Activated CD8-positive, alpha-beta T cell treated with anti-CD3 and anti-CD28 coated beads for 36 hours (primary cell): Measurements from ENCODE around the gene DLAT. TPM values are rescaled to one million over a fixed set of nuclear protein-coding genes. Genes with fewer than 3 reads are reported as not detected.

Source experiments
- ATAC-seq: fragments of 200-7000 bp; cut with Tn5 transposase; one replicate; pipeline ENCODE4 v1.10.0; 2021; ENCODE audit warnings: mild to moderate bottlenecking, moderate library complexity
- CTCF ChIA-PET: fragments of 350-600 bp; sonication (Branson Sonifier 250); formaldehyde crosslinking; loops from one replicate; lab custom pipeline; 2021; ENCODE audit warnings: antibody characterized with exemption; lab: Charles Lee
- POLR2A ChIA-PET: fragments of 350-600 bp; sonication (Branson Sonifier 250); formaldehyde crosslinking; loops from one replicate; lab custom pipeline; 2021; ENCODE audit warnings: antibody characterized with exemption; lab: Charles Lee
- DNase-seq: peaks from one replicate; pipeline ENCODE4 v3.0.0-alpha.2; 2020
- H3K27ac Mint-ChIP-seq: one replicate; pipeline ENCODE4 v1.8.0; 2021; ENCODE audit warnings: mild to moderate bottlenecking, mixed read lengths
- H3K27me3 Mint-ChIP-seq: one replicate; pipeline ENCODE4 v1.8.0; 2021; ENCODE audit warnings: mixed read lengths
- H3K36me3 Mint-ChIP-seq: one replicate; pipeline ENCODE4 v1.8.0; 2021; ENCODE audit warnings: low read depth, mixed read lengths
- H3K4me1 Mint-ChIP-seq: one replicate; pipeline ENCODE4 v1.8.0; 2021; ENCODE audit warnings: low read depth, mixed read lengths
- H3K4me3 Mint-ChIP-seq: one replicate; pipeline ENCODE4 v1.8.0; 2021; ENCODE audit warnings: mild to moderate bottlenecking, moderate library complexity, mixed read lengths
- H3K9me3 Mint-ChIP-seq: one replicate; pipeline ENCODE4 v1.8.0; 2021; ENCODE audit warnings: mixed read lengths
- CTCF ChIP-seq: fragments of 200-600 bp; IDR thresholded peaks from one replicate; pipeline ENCODE4 v1.8.0; 2022; ENCODE audit warnings: antibody characterized with exemption, mild to moderate bottlenecking
- intact Hi-C: fragments of 100-400 bp; cut with micrococcal nuclease; formaldehyde crosslinking; loops from one replicate; pipeline ENCODE4 v1.10.0; 2022
- total RNA-seq, 2 experiments: library from RNA; stranded (reverse); gene quantifications; one replicate each; pipeline ENCODE4 v1.2.3, GENCODE V29; 2021

DLAT gene
- total RNA-seq, 2 experiments from 2014 or later: 50.3 to 51.4 TPM

GRCh38 chr11:112029460-112029859, 4.3 kb downstream of the DLAT start:
- POLR2A ChIA-PET: interaction anchor here (0.6 kb wide), 1 partner anchor 10 kb away, joined by 3 read pairs; no protein-coding TSS in a partner anchor
- no peaks in the 10 kb centered on the region for H3K9me3 Mint-ChIP-seq
- H3K4me1 Mint-ChIP-seq: peaks cover 22% of the 10 kb centered on the region
- peaks cover 39% of the 10 kb centered on the region for H3K36me3 Mint-ChIP-seq
- DNase-seq (no peak), ATAC-seq (no peak)
- H3K4me3 Mint-ChIP-seq: no peak overlapping the region
- TF ChIP-seq CTCF: no peak
- CTCF ChIA-PET: no interaction called here
- intact Hi-C loops: loop anchor here (10.0 kb wide), 1 partner anchor 95 kb away; the partner anchor contains the start of gene DIXDC1
- H3K27me3 Mint-ChIP-seq: no peaks in the 10 kb centered on the region
- H3K27ac Mint-ChIP-seq: no peak overlapping the region

- ChIA-PET POLR2A (no interaction called here), CTCF (no interaction called here)
- ATAC-seq (no peak), DNase-seq (no peak)
- Mint-ChIP-seq H3K27ac (no peak overlapping the region), H3K4me3 (no peak overlapping the region), H3K27me3 (no peaks in the 10 kb centered on the region), H3K4me1 (peaks cover 13% of the 10 kb centered on the region), H3K36me3 (peaks cover 39% of the 10 kb centered on the region), H3K9me3 (no peaks in the 10 kb centered on the region)
- no peak for TF ChIP-seq CTCF
- intact Hi-C loops: no loop called here
Measured at GRCh38 chr11:112033902-112034301, 8.7 kb downstream of the DLAT start.

- Mint-ChIP-seq H3K4me3 (no peak overlapping the region), H3K4me1 (peaks cover 16% of the 10 kb centered on the region), H3K27ac (no peak overlapping the region), H3K36me3 (peaks cover 28% of the 10 kb centered on the region), H3K9me3 (no peaks in the 10 kb centered on the region), H3K27me3 (no peaks in the 10 kb centered on the region)
- ATAC-seq: no peak
- DNase-seq: no peak
- CTCF ChIA-PET: no interaction called here
- POLR2A ChIA-PET: interaction anchor here (0.6 kb wide), 1 partner anchor 108 kb away, joined by 3 read pairs; no protein-coding TSS in a partner anchor
- TF ChIP-seq CTCF: no peak
- intact Hi-C loops: no loop called here
Measured at GRCh38 chr11:112037527-112037926, 12.3 kb downstream of the DLAT start.

GRCh38 chr11:112042161-112042960, 17.2 kb downstream of the DLAT start:
- Mint-ChIP-seq H3K4me1 (peaks cover 15% of the 10 kb centered on the region), H3K27me3 (no peaks in the 10 kb centered on the region), H3K4me3 (no peak overlapping the region), H3K27ac (peak overlapping the region; percentile 35), H3K36me3 (peaks cover 44% of the 10 kb centered on the region), H3K9me3 (no peaks in the 10 kb centered on the region)
- ChIA-PET CTCF (interaction anchor here (0.9 to 1.0 kb wide), 2 partner anchors 15 to 39 kb away, joined by 3 to 4 read pairs; no protein-coding TSS in a partner anchor), POLR2A (interaction anchor here (0.7 to 1.5 kb wide), 3 partner anchors 17 to 275 kb away, joined by 3 to 5 read pairs (median 3); partner anchors contain the start of gene DLAT)
- intact Hi-C loops: no loop called here
- DNase-seq (no peak), ATAC-seq (no peak)
- TF ChIP-seq CTCF: no peak

GRCh38 chr11:112042961-112043304, 17.7 kb downstream of the DLAT start:
- peaks cover 47% of the 10 kb centered on the region for H3K36me3 Mint-ChIP-seq
- DNase-seq (no peak), ATAC-seq (no peak)
- H3K4me1 Mint-ChIP-seq: peaks cover 16% of the 10 kb centered on the region
- ChIA-PET CTCF (interaction anchor here (0.9 to 1.0 kb wide), 2 partner anchors 14 to 39 kb away, joined by 3 to 4 read pairs; no protein-coding TSS in a partner anchor), POLR2A (interaction anchor here (0.7 to 1.5 kb wide), 3 partner anchors 18 to 276 kb away, joined by 3 to 5 read pairs (median 3); partner anchors contain the start of gene DLAT)
- TF ChIP-seq CTCF: no peak
- intact Hi-C loops: no loop called here
- no peak overlapping the region for H3K27ac Mint-ChIP-seq
- no peaks in the 10 kb centered on the region for H3K27me3 Mint-ChIP-seq
- no peaks in the 10 kb centered on the region for H3K9me3 Mint-ChIP-seq
- no peak overlapping the region for H3K4me3 Mint-ChIP-seq
